Panc1 (cell line): ENCODE data around the gene ATRN. TPM values are rescaled to one million over a fixed set of nuclear protein-coding genes. Genes with fewer than 3 reads are reported as not detected.

Source experiments
- ATAC-seq: fragments of 200-7000 bp; cut with Tn5 transposase; 2 replicates; pipeline ENCODE4 v1.9.1; 2020; ENCODE audit warnings: mild to moderate bottlenecking, moderate library complexity
- BruUV-seq: library from RNA; stranded (reverse); fragments of 400-500 nt; replicated peaks from 2 replicates; lab custom pipeline; 2021; lab: Mats Ljungman, UMichigan
- CTCF ChIA-PET: fragments of 300-600 bp; sonication (Branson Sonifier 250); formaldehyde crosslinking; loops from one replicate; lab custom pipeline; 2022; ENCODE audit warnings: antibody characterized with exemption; lab: Charles Lee
- POLR2A ChIA-PET: fragments of 300-600 bp; sonication (Branson Sonifier 250); formaldehyde crosslinking; loops from one replicate; lab custom pipeline; 2022; ENCODE audit warnings: antibody characterized with exemption; lab: Charles Lee
- DNase-seq: peaks from one replicate; pipeline ENCODE4 v3.0.0-alpha.2; 2010; ENCODE audit warnings: low read depth, low spot score
- H3K27ac ChIP-seq: 2 replicates; pipeline ENCODE4 v1.5.1; 2011; ENCODE audit warnings: mild to moderate bottlenecking, low read length, inconsistent platforms
- H3K27me3 ChIP-seq: fragments of 200-500 bp; sonication (Bioruptor generic); 2 replicates; pipeline ENCODE4 v1.6.0; 2014; ENCODE audit warnings: low read length, inconsistent platforms; ENCODE audit not compliant: control insufficient read depth, insufficient read depth
- H3K36me3 ChIP-seq: fragments of 200-500 bp; sonication (Bioruptor generic); 2 replicates; pipeline ENCODE4 v1.5.1; 2014; ENCODE audit warnings: inconsistent platforms, mild to moderate bottlenecking, low read length, moderate library complexity; ENCODE audit not compliant: control insufficient read depth, insufficient read depth
- H3K4me1 ChIP-seq: 2 replicates; pipeline ENCODE4 v1.5.1; 2011; ENCODE audit warnings: inconsistent platforms, mild to moderate bottlenecking, low read length, moderate library complexity; ENCODE audit not compliant: control insufficient read depth, insufficient read depth
- H3K4me3 ChIP-seq, 2 experiments: 2 replicates each; pipeline ENCODE4 v1.5.1; 2011 to 2012; ENCODE audit warnings: low read depth in 2 of 2, low read length in 2 of 2, mild to moderate bottlenecking in 2 of 2, inconsistent platforms in 1 of 2, moderate library complexity in 1 of 2
- H3K9me3 ChIP-seq: fragments of 200-500 bp; sonication (Bioruptor generic); 2 replicates; pipeline ENCODE4 v1.5.1; 2014; ENCODE audit warnings: low read depth, mild to moderate bottlenecking, inconsistent platforms, low read length, moderate library complexity; ENCODE audit not compliant: control insufficient read depth, insufficient read depth
- CTCF ChIP-seq: fragments of 450-650 bp; IDR thresholded peaks from 2 replicates; pipeline ENCODE4 v1.5.1; 2017; ENCODE audit warnings: mild to moderate bottlenecking
- POLR2AphosphoS5 ChIP-seq: IDR thresholded peaks from 2 replicates; pipeline ENCODE4 v1.6.1; 2012; ENCODE audit warnings: mild to moderate bottlenecking, low read depth, low read length, moderate library complexity
- REST ChIP-seq, 2 experiments: IDR thresholded peaks; 2 replicates each; pipeline ENCODE4 v1.6.1; 2011 to 2012; ENCODE audit warnings: low read depth in 2 of 2, control low read depth in 1 of 2, low read length in 1 of 2, mild to moderate bottlenecking in 1 of 2, moderate library complexity in 1 of 2; ENCODE audit not compliant: insufficient read depth in 1 of 2
- SIN3A ChIP-seq: IDR thresholded peaks from 2 replicates; pipeline ENCODE4 v1.6.1; 2012; ENCODE audit warnings: low read depth, mild to moderate bottlenecking, low read length, moderate library complexity, borderline replicate concordance; ENCODE audit not compliant: insufficient read depth
- TCF7L2 ChIP-seq: IDR thresholded peaks from 2 replicates; pipeline ENCODE4 v1.6.1; 2011; ENCODE audit warnings: mild to moderate bottlenecking, low read depth, low read length, inconsistent platforms
- in situ Hi-C: cut with HindIII; loops from 2 replicates; pipeline ENCODE4 v1.10.0; 2016; ENCODE audit warnings: low sequenced_read_pairs, low pct_unique_long_range_greater_than_20kb
- intact Hi-C: fragments of 100-400 bp; cut with micrococcal nuclease; formaldehyde crosslinking; loops from one replicate; pipeline ENCODE4 v1.10.0; 2022; ENCODE audit not compliant: unreplicated experiment
- total RNA-seq: library from RNA; stranded (reverse); gene quantifications from one replicate; pipeline ENCODE4 v1.2.1, GENCODE V29; 2021; ENCODE audit not compliant: unreplicated experiment

Gene ATRN
- total RNA-seq, 1 experiment from 2014 or later, result 33.8 TPM

- intact Hi-C loops, result no loop called here
- DNase-seq (no peak), ATAC-seq (no peak)
- Histone ChIP-seq H3K9me3 (no peaks in the 10 kb centered on the region), H3K4me3 (no peak overlapping the region), H3K4me1 (no peaks in the 10 kb centered on the region), H3K27me3 (no peaks in the 10 kb centered on the region; the same call in 1 of the 2 replicates), H3K27ac (no peak overlapping the region), H3K36me3 (no peaks in the 10 kb centered on the region)
- in situ Hi-C loops, result no loop called here
- ChIA-PET POLR2A (interaction anchor here (0.6 kb wide), 1 partner anchor 239 kb away, joined by 11 read pairs; no protein-coding TSS in a partner anchor), CTCF (interaction anchor here (0.6 kb wide), 1 partner anchor 22 kb away, joined by 5 read pairs; no protein-coding TSS in a partner anchor)
- TF ChIP-seq REST (IDR thresholded peaks at IDR 0.05; ENCODE audit: insufficient read depth in 1 of 2, low read depth in 2 of 2, low read length in 1 of 2) (no peak), SIN3A (no peak), POLR2AphosphoS5 (no peak), TCF7L2 (no peak), CTCF (no peak)
- no TSS peak for BruUV-seq
These were observed 6.7 kb upstream of the ATRN start for GRCh38 chr20:3464166-3464565.

- no peak for DNase-seq
- H3K36me3 ChIP-seq, result no peaks in the 10 kb centered on the region
- H3K4me1 ChIP-seq, result no peaks in the 10 kb centered on the region
- no peak for TF ChIP-seq REST (IDR thresholded peaks at IDR 0.05; ENCODE audit: insufficient read depth in 1 of 2, low read depth in 2 of 2, low read length in 1 of 2)
- TF ChIP-seq SIN3A, result no peak
- TF ChIP-seq CTCF, result no peak
- TF ChIP-seq POLR2AphosphoS5, result no peak
- no peak for TF ChIP-seq TCF7L2
- POLR2A ChIA-PET, result no interaction called here
- no TSS peak for BruUV-seq
- no peak overlapping the region for H3K27ac ChIP-seq
- no peaks in the 10 kb centered on the region; the same call in 1 of the 2 replicates for H3K27me3 ChIP-seq
- CTCF ChIA-PET, result no interaction called here
- no peak overlapping the region for H3K4me3 ChIP-seq
- in situ Hi-C loops (no loop called here), intact Hi-C loops (no loop called here)
- ATAC-seq, result no peak
- no peaks in the 10 kb centered on the region for H3K9me3 ChIP-seq
These were observed 5.5 kb upstream of the ATRN start for GRCh38 chr20:3465301-3465700.
